CD14-positive monocyte (primary cell): ENCODE results near the gene VASH1. TPM values are rescaled to one million over a fixed set of nuclear protein-coding genes. Genes with fewer than 3 reads are reported as not detected.
A peak's percentile ranks its signal among the peaks of the same experiment; 100 is the strongest.

Experiments used
- DNase-seq, 3 donors: peaks; one replicate each; pipeline ENCODE4 v3.0.0-alpha.2; 2011 to 2022
- H2AFZ ChIP-seq: 2 replicates; pipeline ENCODE4 v1.6.0; 2012; ENCODE audit warnings: mild to moderate bottlenecking, low read depth, low read length, inconsistent platforms; ENCODE audit not compliant: insufficient read depth, poor library complexity, severe bottlenecking
- H3K27ac ChIP-seq, 2 donors: 1 replicate in 1 of 2; 2 replicates in 1 of 2; pipeline ENCODE4 v1.5.1; 2012 to 2013; ENCODE audit warnings: low read length in 2 of 2, control low read depth in 1 of 2, inconsistent platforms in 1 of 2, low read depth in 1 of 2, mild to moderate bottlenecking in 1 of 2
- H3K27me3 ChIP-seq, 2 donors: one replicate each; pipeline versions ENCODE4 v1.6.0 to v1.6.1; 2011 to 2013; ENCODE audit warnings: low read length in 2 of 2; ENCODE audit not compliant: control insufficient read depth in 2 of 2, insufficient read depth in 2 of 2
- H3K36me3 ChIP-seq, 2 donors: replicated peaks in 1 of 2; 1 replicate in 1 of 2; 2 replicates in 1 of 2; pipeline versions ENCODE4 v1.5.1 to v1.6.1; 2012 to 2013; ENCODE audit warnings: low read length in 2 of 2, control low read depth in 1 of 2, inconsistent platforms in 1 of 2, mild to moderate bottlenecking in 1 of 2; ENCODE audit not compliant: insufficient read depth in 2 of 2, control insufficient read depth in 1 of 2
- H3K4me1 ChIP-seq, 2 donors: 1 replicate in 1 of 2; 2 replicates in 1 of 2; pipeline versions ENCODE4 v1.5.1 to v1.6.1; 2012 to 2013; ENCODE audit warnings: low read length in 2 of 2, control low read depth in 1 of 2, inconsistent platforms in 1 of 2, mild to moderate bottlenecking in 1 of 2, moderate library complexity in 1 of 2; ENCODE audit not compliant: insufficient read depth in 2 of 2, control insufficient read depth in 1 of 2
- H3K4me2 ChIP-seq: replicated peaks from 2 replicates; pipeline ENCODE3; 2012; ENCODE audit warnings: low read length, moderate library complexity, mild to moderate bottlenecking; ENCODE audit not compliant: poor library complexity, severe bottlenecking; ENCODE audit errors: extremely low read depth
- H3K4me3 ChIP-seq, 3 experiments: fragments of 200-600 bp in 1 of 3; sonication (generic) in 1 of 3; replicated peaks in 1 of 3; 1 replicate in 2 of 3; 2 replicates in 1 of 3; pipeline ENCODE4 v1.5.1; 2011 to 2013; ENCODE audit warnings: low read length in 3 of 3, mild to moderate bottlenecking in 3 of 3, control low read depth in 2 of 3, low read depth in 2 of 3, inconsistent platforms in 1 of 3, moderate library complexity in 1 of 3
- H3K79me2 ChIP-seq: 2 replicates; pipeline ENCODE4 v1.6.0; 2012; ENCODE audit warnings: mild to moderate bottlenecking, control low read depth, inconsistent platforms, low read length, moderate library complexity; ENCODE audit not compliant: insufficient read depth
- H3K9ac ChIP-seq: 2 replicates; pipeline ENCODE4 v1.6.0; 2017; ENCODE audit warnings: low read length, mild to moderate bottlenecking; ENCODE audit not compliant: insufficient read depth, poor library complexity, severe bottlenecking
- H3K9me3 ChIP-seq, 2 donors: replicated peaks in 1 of 2; 1 replicate in 1 of 2; 2 replicates in 1 of 2; pipeline versions ENCODE4 v1.5.1 to v1.6.1; 2012 to 2013; ENCODE audit warnings: low read length in 2 of 2, control low read depth in 1 of 2; ENCODE audit not compliant: control insufficient read depth in 1 of 2, insufficient read depth in 1 of 2
- H4K20me1 ChIP-seq: 2 replicates; pipeline ENCODE4 v1.6.0; 2012; ENCODE audit warnings: mild to moderate bottlenecking, low read length, control low read depth, moderate library complexity; ENCODE audit not compliant: insufficient read depth
- H3K27ac Mint-ChIP-seq, 7 donors: one replicate each; pipeline ENCODE4 v1.8.0; 2020; ENCODE audit warnings: mild to moderate bottlenecking in 7 of 7, mixed read lengths in 7 of 7, moderate library complexity in 6 of 7, inconsistent platforms in 2 of 7
- H3K27me3 Mint-ChIP-seq, 3 donors: one replicate each; pipeline ENCODE4 v1.8.0; 2021 to 2022; ENCODE audit warnings: low read depth in 3 of 3, mild to moderate bottlenecking in 3 of 3, mixed read lengths in 3 of 3, moderate library complexity in 3 of 3, inconsistent platforms in 1 of 3
- H3K36me3 Mint-ChIP-seq, 2 donors: one replicate each; pipeline ENCODE4 v1.8.0; 2020; ENCODE audit warnings: mixed read lengths in 2 of 2, inconsistent platforms in 1 of 2, mild to moderate bottlenecking in 1 of 2
- H3K4me1 Mint-ChIP-seq: one replicate; pipeline ENCODE4 v1.8.0; 2020; ENCODE audit warnings: mild to moderate bottlenecking, mixed read lengths
- H3K4me3 Mint-ChIP-seq, 2 donors: one replicate each; pipeline ENCODE4 v1.8.0; 2020; ENCODE audit warnings: mild to moderate bottlenecking in 2 of 2, mixed read lengths in 2 of 2, moderate library complexity in 1 of 2
- H3K9me3 Mint-ChIP-seq, 7 donors: one replicate each; pipeline ENCODE4 v1.8.0; 2020 to 2022; ENCODE audit warnings: mixed read lengths in 7 of 7, mild to moderate bottlenecking in 6 of 7, moderate library complexity in 6 of 7, inconsistent platforms in 2 of 7
- WGBS: methylation state at CpG from one replicate; pipeline ENCODE4 v1.1.5; 2013; ENCODE audit warnings: missing lambda C conversion rate; ENCODE audit not compliant: insufficient coverage; 5-methylcytosine and 5-hydroxymethylcytosine counted together
- intact Hi-C, 2 donors: fragments of 100-400 bp; cut with micrococcal nuclease; formaldehyde crosslinking; loops; one replicate each; pipeline versions ENCODE4 v1.15.0 to v1.15.1; 2023
- polyA plus RNA-seq, 3 donors: library from polyadenylated mRNA; depleted of rRNA in 1 of 3; unstranded in 2 of 3; stranded (reverse) in 1 of 3; fragments of 300-500 nt in 2 of 3; fragments of >200 nt in 1 of 3; fragmentation: Illumina TruSeq in 2 of 3; gene quantifications; 1 replicate in 2 of 3; 2 replicates in 1 of 3; pipeline ENCODE4 v1.2.3, GENCODE V29; 2012 to 2021
- TF ChIP-seq, protein P1 (sequence below): fragments of 200-600 bp; IDR thresholded peaks from one replicate; pipeline ENCODE4 v1.8.0; 2022; ENCODE audit warnings: antibody characterized with exemption, mild to moderate bottlenecking

The VASH1 gene
- polyA plus RNA-seq, 3 donors, result 2.5 to 10.5 (median 3.3) TPM

DNA sequence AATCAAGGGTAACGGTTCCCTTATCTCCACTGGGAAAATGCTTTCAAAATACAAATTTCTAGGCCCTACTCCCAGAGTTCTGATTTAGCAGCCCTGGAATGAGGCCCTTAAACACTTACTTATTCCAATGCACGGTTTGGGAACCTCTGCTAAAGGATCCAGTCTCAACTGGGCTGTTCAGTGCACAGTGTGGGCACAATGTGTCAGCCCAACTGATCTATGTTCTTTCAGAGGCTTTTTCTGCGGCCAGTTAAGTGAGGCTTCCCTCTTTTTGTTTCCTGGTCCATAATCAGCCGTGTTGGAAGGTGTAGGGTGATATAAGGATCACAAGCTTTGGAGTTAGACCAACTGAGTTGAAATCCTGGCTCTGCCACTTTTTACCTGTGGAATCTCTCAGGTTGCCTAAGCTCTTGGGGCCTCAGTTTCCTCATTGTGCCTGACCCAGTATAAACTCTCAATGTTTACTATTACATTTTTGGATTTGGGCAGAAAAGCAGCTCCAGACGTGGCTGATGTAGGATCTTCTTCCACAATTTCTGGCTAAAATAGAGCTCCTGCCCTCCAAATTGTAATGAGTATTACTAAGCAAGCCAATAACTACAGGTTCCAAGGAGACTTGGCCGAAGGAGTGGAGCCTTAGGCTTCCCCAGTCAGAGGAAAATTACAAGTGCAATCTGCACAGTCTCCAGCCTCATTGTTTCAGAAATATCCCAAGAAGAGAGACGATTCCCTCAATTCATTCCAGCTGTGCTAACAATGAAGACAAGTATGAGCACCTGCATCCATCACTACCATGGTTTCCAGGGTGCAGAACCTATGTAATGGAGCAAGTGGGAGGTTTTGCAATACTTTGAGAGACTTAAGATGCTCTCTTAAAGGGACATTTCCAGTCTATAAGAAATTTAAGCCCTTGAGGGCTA, 53.7 kb downstream of the VASH1 start:
- Mint-ChIP-seq H3K9me3 (no peaks in the 10 kb centered on the region), H3K4me1 (peaks cover 21% of the 10 kb centered on the region), H3K27me3 (peaks cover 0 to 3% (median 3%) of the 10 kb centered on the region in 3 donors), H3K4me3 (no peak overlapping the region), H3K27ac (peak overlapping the region in 1 of 7 donors; percentile 8), H3K36me3 (peaks cover 0 to 4% of the 10 kb centered on the region in 2 donors)
- intact Hi-C loops, result loop anchor here in 1 of 2 donors (10.0 kb wide), 1 partner anchor 50 kb away; no protein-coding TSS in a partner anchor
- no peaks in the 10 kb centered on the region for H3K9me3 ChIP-seq
- no peak overlapping the region for H3K4me2 ChIP-seq
- H3K27ac ChIP-seq, result no peak overlapping the region
- no peaks in the 10 kb centered on the region for H3K79me2 ChIP-seq
- no peaks in the 10 kb centered on the region for H3K27me3 ChIP-seq
- no peak for DNase-seq
- H3K36me3 ChIP-seq, result no peaks in the 10 kb centered on the region
- WGBS, result 77% methylated on average over 2 of the region's 7 CpGs
- no peak overlapping the region for H2AFZ ChIP-seq
- H3K4me1 ChIP-seq, result peaks cover 25 to 28% of the 10 kb centered on the region in 2 donors
- TF ChIP-seq, protein P1, sequence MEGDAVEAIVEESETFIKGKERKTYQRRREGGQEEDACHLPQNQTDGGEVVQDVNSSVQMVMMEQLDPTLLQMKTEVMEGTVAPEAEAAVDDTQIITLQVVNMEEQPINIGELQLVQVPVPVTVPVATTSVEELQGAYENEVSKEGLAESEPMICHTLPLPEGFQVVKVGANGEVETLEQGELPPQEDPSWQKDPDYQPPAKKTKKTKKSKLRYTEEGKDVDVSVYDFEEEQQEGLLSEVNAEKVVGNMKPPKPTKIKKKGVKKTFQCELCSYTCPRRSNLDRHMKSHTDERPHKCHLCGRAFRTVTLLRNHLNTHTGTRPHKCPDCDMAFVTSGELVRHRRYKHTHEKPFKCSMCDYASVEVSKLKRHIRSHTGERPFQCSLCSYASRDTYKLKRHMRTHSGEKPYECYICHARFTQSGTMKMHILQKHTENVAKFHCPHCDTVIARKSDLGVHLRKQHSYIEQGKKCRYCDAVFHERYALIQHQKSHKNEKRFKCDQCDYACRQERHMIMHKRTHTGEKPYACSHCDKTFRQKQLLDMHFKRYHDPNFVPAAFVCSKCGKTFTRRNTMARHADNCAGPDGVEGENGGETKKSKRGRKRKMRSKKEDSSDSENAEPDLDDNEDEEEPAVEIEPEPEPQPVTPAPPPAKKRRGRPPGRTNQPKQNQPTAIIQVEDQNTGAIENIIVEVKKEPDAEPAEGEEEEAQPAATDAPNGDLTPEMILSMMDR, result no peak
- no peak overlapping the region for H3K4me3 ChIP-seq
- no peak overlapping the region for H3K9ac ChIP-seq
- H4K20me1 ChIP-seq, result no peaks in the 10 kb centered on the region

DNA sequence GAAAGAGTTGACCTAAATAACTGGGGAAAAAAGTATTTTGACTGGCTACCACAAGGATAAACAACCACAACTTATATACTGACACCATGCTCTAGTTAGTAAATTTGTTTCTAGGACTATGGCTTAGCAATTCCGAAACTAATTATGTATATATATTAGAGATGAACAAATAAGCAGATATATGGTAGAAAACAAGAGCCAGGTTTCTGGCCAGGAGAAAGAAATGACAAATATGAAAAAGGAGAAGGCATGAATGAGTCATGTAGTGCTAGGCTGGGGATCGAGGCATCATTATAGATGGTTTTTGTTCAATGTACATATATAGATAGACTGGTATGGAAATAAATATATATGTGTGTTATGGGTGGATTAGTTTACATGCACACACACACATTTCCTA, 59.4 kb downstream of the VASH1 start:
- H3K27ac Mint-ChIP-seq, result no peak overlapping the region
- no CpG with 5 or more reads among the region's 2 CpGs for WGBS

More for the DNA sequence above, 59.4 kb downstream of the VASH1 start:
- Histone ChIP-seq H3K9ac (no peak overlapping the region), H3K27ac (no peak overlapping the region), H4K20me1 (no peaks in the 10 kb centered on the region), H3K27me3 (no peaks in the 10 kb centered on the region), H3K9me3 (no peaks in the 10 kb centered on the region), H3K79me2 (no peaks in the 10 kb centered on the region), H3K36me3 (no peaks in the 10 kb centered on the region), H3K4me3 (no peak overlapping the region), H3K4me1 (no peaks in the 10 kb centered on the region), H3K4me2 (no peak overlapping the region), H2AFZ (no peak overlapping the region)
- TF ChIP-seq, protein P1, result no peak
- no peak overlapping the region for H3K4me3 Mint-ChIP-seq
- peaks cover 3% of the 10 kb centered on the region for H3K4me1 Mint-ChIP-seq
- no peak for DNase-seq
- H3K36me3 Mint-ChIP-seq, result no peaks in the 10 kb centered on the region
- intact Hi-C loops, result no loop called here
- peaks cover 0 to 2% (median 0%) of the 10 kb centered on the region in 7 donors for H3K9me3 Mint-ChIP-seq
- peaks cover 0 to 6% (median 0%) of the 10 kb centered on the region in 3 donors for H3K27me3 Mint-ChIP-seq
